Measurements from ENCODE around the gene CMSS1.

DNA sequence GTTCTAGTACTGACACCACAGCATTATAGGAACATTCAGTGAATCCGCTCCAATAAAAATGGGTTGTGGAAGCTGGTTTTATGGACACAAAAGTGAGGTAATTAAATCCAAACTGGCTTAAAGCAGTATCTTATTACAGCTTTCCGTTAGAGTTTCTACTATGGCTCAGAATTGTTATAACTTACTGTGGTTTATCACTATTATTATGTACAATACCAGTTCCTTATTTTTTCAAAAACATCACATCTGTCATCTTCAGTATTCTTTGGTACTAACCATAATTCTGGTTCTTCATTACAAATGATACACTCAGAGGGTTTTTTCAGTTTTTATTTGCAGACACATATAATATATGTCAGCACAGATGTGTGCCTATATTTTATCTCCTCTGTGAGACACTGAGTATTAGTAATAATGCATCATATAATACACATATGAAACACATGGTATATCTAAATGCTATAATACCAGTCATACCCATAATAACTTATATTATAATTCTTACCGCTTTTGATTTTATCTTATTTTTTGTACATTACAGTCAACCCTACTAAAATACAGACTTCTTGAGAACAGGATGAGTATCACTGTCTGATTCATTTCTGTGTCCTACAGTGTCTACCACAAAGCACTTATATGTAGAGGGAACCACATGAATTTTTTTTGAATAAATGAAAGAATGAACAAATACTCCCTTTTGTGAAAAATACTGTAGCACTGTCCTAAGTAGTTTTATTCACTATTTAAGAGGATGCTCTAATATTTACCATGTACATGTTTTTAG is 39.0 kb downstream of the CMSS1 start:
- no peak for TF ChIP-seq PPARA (CRISPR knock-in tag; IDR thresholded peaks at IDR 0.05; ENCODE audit: borderline replicate concordance)
- no peak for TF ChIP-seq RARB (CRISPR knock-in tag; IDR thresholded peaks at IDR 0.05)
- no peak for TF ChIP-seq ESRRG (CRISPR knock-in tag; IDR thresholded peaks at IDR 0.05)
- TF ChIP-seq OSR1 (CRISPR knock-in tag; IDR thresholded peaks at IDR 0.05): no peak
- no peak for TF ChIP-seq ARNTL (CRISPR knock-in tag; IDR thresholded peaks at IDR 0.05; ENCODE audit: borderline replicate concordance, low read depth)
- no peak for TF ChIP-seq ZC3H10 (CRISPR knock-in tag; IDR thresholded peaks at IDR 0.05)
- TF ChIP-seq ZFP30 (CRISPR knock-in tag; IDR thresholded peaks at IDR 0.05): no peak
- TF ChIP-seq ZNF565 (CRISPR knock-in tag; conservative IDR thresholded peaks at IDR 0.05; ENCODE audit: low read depth): no peak
- TF ChIP-seq BACH2 (CRISPR knock-in tag; IDR thresholded peaks at IDR 0.05; ENCODE audit: borderline replicate concordance): no peak
- TF ChIP-seq GLIS3 (CRISPR knock-in tag; IDR thresholded peaks at IDR 0.05): no peak

All from SK-N-SH treated with all-trans-retinoic acid at 6 μM for 48 hours (cell line).